ENCODE data around the gene PIM1. TPM values are rescaled to one million over a fixed set of nuclear protein-coding genes. Genes with fewer than 3 reads are reported as not detected.

PIM1 gene
- total and polyA plus RNA-seq, 9 of the 15 experiments (the other 6 are each of a cell fraction or from before 2014, with no cell fraction given): 19.0 to 789 (median 212) TPM

DNA sequence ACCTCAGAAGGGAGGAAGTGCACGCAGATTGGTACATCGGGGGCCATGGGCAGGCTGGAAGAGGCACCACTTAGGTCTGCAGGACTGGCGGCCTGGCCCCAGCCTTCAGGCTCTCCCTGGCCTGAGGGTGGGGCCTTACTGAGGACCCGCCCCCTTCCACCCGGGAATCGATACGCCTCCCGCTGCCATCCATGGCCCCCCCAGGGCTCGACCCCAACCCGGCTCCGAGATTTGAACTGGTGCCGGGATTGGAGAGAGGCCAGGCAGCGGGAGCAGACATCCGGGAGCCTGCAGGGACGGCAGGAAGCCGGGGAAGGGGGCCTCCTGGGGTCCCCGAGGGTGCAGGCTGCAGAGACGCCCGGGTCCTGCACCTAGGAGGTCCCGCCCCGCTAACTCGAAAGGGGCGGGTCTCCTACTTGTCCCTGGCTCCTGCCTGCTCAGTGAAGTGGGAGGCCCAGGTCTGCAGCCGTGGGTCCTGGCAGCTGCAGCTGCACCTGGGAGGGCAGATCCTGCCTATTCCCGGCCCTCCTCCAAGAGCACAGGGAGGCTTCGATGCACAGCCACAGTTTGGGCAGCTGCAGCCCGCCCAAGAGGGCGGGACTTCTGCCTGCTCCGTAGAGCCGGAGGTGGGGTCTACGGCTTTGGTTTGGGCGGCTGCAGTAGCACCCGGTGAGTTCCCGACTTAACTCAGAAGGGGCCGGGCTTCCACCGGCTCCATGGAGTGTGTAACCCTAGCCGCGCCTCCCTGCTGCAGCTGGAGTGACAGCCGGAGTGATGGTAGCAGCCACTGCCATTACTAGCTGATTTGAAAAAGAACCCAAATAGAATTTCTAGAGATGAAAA, 52.4 kb downstream of the PIM1 start (continued):
- TF ChIP-seq, protein P1, sequence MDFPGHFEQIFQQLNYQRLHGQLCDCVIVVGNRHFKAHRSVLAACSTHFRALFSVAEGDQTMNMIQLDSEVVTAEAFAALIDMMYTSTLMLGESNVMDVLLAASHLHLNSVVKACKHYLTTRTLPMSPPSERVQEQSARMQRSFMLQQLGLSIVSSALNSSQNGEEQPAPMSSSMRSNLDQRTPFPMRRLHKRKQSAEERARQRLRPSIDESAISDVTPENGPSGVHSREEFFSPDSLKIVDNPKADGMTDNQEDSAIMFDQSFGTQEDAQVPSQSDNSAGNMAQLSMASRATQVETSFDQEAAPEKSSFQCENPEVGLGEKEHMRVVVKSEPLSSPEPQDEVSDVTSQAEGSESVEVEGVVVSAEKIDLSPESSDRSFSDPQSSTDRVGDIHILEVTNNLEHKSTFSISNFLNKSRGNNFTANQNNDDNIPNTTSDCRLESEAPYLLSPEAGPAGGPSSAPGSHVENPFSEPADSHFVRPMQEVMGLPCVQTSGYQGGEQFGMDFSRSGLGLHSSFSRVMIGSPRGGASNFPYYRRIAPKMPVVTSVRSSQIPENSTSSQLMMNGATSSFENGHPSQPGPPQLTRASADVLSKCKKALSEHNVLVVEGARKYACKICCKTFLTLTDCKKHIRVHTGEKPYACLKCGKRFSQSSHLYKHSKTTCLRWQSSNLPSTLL (IDR thresholded peaks at IDR 0.05): no peak
- TF ChIP-seq E2F8 (IDR thresholded peaks at IDR 0.05; ENCODE audit: low read depth, partially characterized antibody): peak; percentile 13
- no peak for TF ChIP-seq ZNF644 (tag; IDR thresholded peaks at IDR 0.05; ENCODE audit: low read depth)
- TF ChIP-seq, protein P2, sequence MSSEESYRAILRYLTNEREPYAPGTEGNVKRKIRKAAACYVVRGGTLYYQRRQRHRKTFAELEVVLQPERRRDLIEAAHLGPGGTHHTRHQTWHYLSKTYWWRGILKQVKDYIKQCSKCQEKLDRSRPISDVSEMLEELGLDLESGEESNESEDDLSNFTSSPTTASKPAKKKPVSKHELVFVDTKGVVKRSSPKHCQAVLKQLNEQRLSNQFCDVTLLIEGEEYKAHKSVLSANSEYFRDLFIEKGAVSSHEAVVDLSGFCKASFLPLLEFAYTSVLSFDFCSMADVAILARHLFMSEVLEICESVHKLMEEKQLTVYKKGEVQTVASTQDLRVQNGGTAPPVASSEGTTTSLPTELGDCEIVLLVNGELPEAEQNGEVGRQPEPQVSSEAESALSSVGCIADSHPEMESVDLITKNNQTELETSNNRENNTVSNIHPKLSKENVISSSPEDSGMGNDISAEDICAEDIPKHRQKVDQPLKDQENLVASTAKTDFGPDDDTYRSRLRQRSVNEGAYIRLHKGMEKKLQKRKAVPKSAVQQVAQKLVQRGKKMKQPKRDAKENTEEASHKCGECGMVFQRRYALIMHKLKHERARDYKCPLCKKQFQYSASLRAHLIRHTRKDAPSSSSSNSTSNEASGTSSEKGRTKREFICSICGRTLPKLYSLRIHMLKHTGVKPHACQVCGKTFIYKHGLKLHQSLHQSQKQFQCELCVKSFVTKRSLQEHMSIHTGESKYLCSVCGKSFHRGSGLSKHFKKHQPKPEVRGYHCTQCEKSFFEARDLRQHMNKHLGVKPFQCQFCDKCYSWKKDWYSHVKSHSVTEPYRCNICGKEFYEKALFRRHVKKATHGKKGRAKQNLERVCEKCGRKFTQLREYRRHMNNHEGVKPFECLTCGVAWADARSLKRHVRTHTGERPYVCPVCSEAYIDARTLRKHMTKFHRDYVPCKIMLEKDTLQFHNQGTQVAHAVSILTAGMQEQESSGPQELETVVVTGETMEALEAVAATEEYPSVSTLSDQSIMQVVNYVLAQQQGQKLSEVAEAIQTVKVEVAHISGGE (CRISPR knock-in tag; IDR thresholded peaks at IDR 0.05): 0 out of 6 replicates have a peak, but pooled peaks of 1 of the 3 experiments have one; percentile 26
- no peak for TF ChIP-seq MTA1 (IDR thresholded peaks at IDR 0.05; ENCODE audit: borderline replicate concordance)
- no peak for TF ChIP-seq POLR2A (conservative IDR thresholded peaks at IDR 0.05)
- peak; percentile 67 to 74 for TF ChIP-seq NRF1 (conservative IDR thresholded peaks at IDR 0.05 in 1 of 2, IDR thresholded peaks at IDR 0.05 in 1 of 2)
- TF ChIP-seq ZNF174 (CRISPR knock-in tag; IDR thresholded peaks at IDR 0.05): no peak
- TF ChIP-seq SMARCA4 (IDR thresholded peaks at IDR 0.05): no peak
- TF ChIP-seq ZNF586 (CRISPR knock-in tag; conservative IDR thresholded peaks at IDR 0.05): no peak
- no peak for TF ChIP-seq DMBX1 (CRISPR knock-in tag; IDR thresholded peaks at IDR 0.05; ENCODE audit: borderline replicate concordance)
- TF ChIP-seq MBD2 (IDR thresholded peaks at IDR 0.05; ENCODE audit: borderline replicate concordance, low read depth): no peak
- TF ChIP-seq, protein P3, sequence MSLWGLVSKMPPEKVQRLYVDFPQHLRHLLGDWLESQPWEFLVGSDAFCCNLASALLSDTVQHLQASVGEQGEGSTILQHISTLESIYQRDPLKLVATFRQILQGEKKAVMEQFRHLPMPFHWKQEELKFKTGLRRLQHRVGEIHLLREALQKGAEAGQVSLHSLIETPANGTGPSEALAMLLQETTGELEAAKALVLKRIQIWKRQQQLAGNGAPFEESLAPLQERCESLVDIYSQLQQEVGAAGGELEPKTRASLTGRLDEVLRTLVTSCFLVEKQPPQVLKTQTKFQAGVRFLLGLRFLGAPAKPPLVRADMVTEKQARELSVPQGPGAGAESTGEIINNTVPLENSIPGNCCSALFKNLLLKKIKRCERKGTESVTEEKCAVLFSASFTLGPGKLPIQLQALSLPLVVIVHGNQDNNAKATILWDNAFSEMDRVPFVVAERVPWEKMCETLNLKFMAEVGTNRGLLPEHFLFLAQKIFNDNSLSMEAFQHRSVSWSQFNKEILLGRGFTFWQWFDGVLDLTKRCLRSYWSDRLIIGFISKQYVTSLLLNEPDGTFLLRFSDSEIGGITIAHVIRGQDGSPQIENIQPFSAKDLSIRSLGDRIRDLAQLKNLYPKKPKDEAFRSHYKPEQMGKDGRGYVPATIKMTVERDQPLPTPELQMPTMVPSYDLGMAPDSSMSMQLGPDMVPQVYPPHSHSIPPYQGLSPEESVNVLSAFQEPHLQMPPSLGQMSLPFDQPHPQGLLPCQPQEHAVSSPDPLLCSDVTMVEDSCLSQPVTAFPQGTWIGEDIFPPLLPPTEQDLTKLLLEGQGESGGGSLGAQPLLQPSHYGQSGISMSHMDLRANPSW (CRISPR knock-in tag; IDR thresholded peaks at IDR 0.05): no peak
- TF ChIP-seq GATAD2A (IDR thresholded peaks at IDR 0.05): 0 out of 2 replicates have a peak, but pooled peaks have one; percentile 63
